Naive thymus-derived CD4-positive, alpha-beta T cell (primary cell): ENCODE measurements around the gene SPATA32. TPM values are rescaled to one million over a fixed set of nuclear protein-coding genes. Genes with fewer than 3 reads are reported as not detected.
A peak's percentile ranks its signal among the peaks of the same experiment; 100 is the strongest.

Experiments used
- ATAC-seq: fragments of 150-1000 bp; cut with Tn5 transposase; 2 replicates; pipeline ENCODE4 v1.10.0; 2021; ENCODE audit warnings: mild to moderate bottlenecking, moderate library complexity
- CTCF ChIA-PET: fragments of 350-600 bp; sonication (Branson Sonifier 250); formaldehyde crosslinking; loops from one replicate; lab custom pipeline; 2021; ENCODE audit warnings: antibody characterized with exemption; lab: Charles Lee
- POLR2A ChIA-PET: fragments of 350-600 bp; sonication (Branson Sonifier 250); formaldehyde crosslinking; loops from one replicate; lab custom pipeline; 2021; ENCODE audit warnings: antibody characterized with exemption, inconsistent platforms; lab: Charles Lee
- DNase-seq, 9 donors: peaks; one replicate each; pipeline versions ENCODE4 v3.0.0 to v3.0.0-alpha.2; 2020 to 2022; ENCODE audit warnings: mixed read lengths in 1 of 9
- H3K27ac ChIP-seq: one replicate; pipeline ENCODE4 v1.7.0; 2013; ENCODE audit warnings: mild to moderate bottlenecking, low read depth, low read length, moderate library complexity
- H3K27me3 ChIP-seq, 2 donors: one replicate each; pipeline ENCODE4 v1.7.0; 2013; ENCODE audit warnings: low read length in 2 of 2, mild to moderate bottlenecking in 2 of 2, moderate library complexity in 2 of 2; ENCODE audit not compliant: control insufficient read depth in 2 of 2, insufficient read depth in 2 of 2
- H3K36me3 ChIP-seq, 3 experiments: 1 replicate in 2 of 3; 2 replicates in 1 of 3; pipeline ENCODE4 v1.7.0; 2013; ENCODE audit warnings: low read length in 3 of 3, mild to moderate bottlenecking in 3 of 3, moderate library complexity in 1 of 3; ENCODE audit not compliant: insufficient read depth in 3 of 3, control insufficient read depth in 2 of 3
- H3K4me1 ChIP-seq, 2 donors: one replicate each; pipeline ENCODE4 v1.7.0; 2013; ENCODE audit warnings: low read length in 2 of 2, mild to moderate bottlenecking in 2 of 2, moderate library complexity in 1 of 2; ENCODE audit not compliant: control insufficient read depth in 2 of 2, insufficient read depth in 2 of 2
- H3K4me3 ChIP-seq: 2 replicates; pipeline ENCODE4 v1.7.0; 2013; ENCODE audit warnings: mild to moderate bottlenecking, low read length
- H3K9me3 ChIP-seq, 3 experiments: 1 replicate in 2 of 3; 2 replicates in 1 of 3; pipeline ENCODE4 v1.7.0; 2013; ENCODE audit warnings: low read length in 3 of 3; ENCODE audit not compliant: control insufficient read depth in 2 of 3
- H3K27ac Mint-ChIP-seq, 9 donors: one replicate each; pipeline ENCODE4 v1.8.0; 2020 to 2022; ENCODE audit warnings: mixed read lengths in 9 of 9, mild to moderate bottlenecking in 8 of 9, moderate library complexity in 5 of 9, inconsistent platforms in 2 of 9
- H3K27me3 Mint-ChIP-seq, 5 donors: one replicate each; pipeline ENCODE4 v1.8.0; 2021 to 2022; ENCODE audit warnings: mixed read lengths in 5 of 5, mild to moderate bottlenecking in 1 of 5
- H3K36me3 Mint-ChIP-seq, 5 donors: one replicate each; pipeline ENCODE4 v1.8.0; 2020 to 2022; ENCODE audit warnings: mixed read lengths in 5 of 5, mild to moderate bottlenecking in 3 of 5, inconsistent platforms in 1 of 5
- H3K4me1 Mint-ChIP-seq, 7 donors: one replicate each; pipeline ENCODE4 v1.8.0; 2020 to 2022; ENCODE audit warnings: mixed read lengths in 7 of 7, mild to moderate bottlenecking in 3 of 7, inconsistent platforms in 1 of 7
- H3K4me3 Mint-ChIP-seq, 10 donors: one replicate each; pipeline ENCODE4 v1.8.0; 2020 to 2022; ENCODE audit warnings: mild to moderate bottlenecking in 10 of 10, mixed read lengths in 10 of 10, moderate library complexity in 6 of 10, inconsistent platforms in 2 of 10
- H3K9me3 Mint-ChIP-seq, 11 donors: one replicate each; pipeline ENCODE4 v1.8.0; 2020 to 2022; ENCODE audit warnings: mixed read lengths in 11 of 11, mild to moderate bottlenecking in 4 of 11, inconsistent platforms in 1 of 11, moderate library complexity in 1 of 11
- intact Hi-C, 2 donors: fragments of 100-400 bp; cut with micrococcal nuclease; formaldehyde crosslinking; loops; one replicate each; pipeline ENCODE4 v1.15.1; 2023
- polyA plus RNA-seq, 2 donors: library from polyadenylated mRNA; unstranded; fragments of 300-500 nt; fragmentation: Illumina TruSeq; gene quantifications; one replicate each; pipeline ENCODE4 v1.2.3, GENCODE V29; 2021
- total RNA-seq, 6 experiments: library from RNA in 5 of 6; stranded (reverse) in 5 of 6; gene quantifications; 1 replicate in 5 of 6; 2 replicates in 1 of 6; pipeline ENCODE4 v1.2.3 and lab custom pipeline; 2021 to 2026

Gene SPATA32
- total and polyA plus RNA-seq, 7 experiments from 2014 or later, result 0.12 to 1.1 (median 0.45) TPM; not detected in 1

DNA sequence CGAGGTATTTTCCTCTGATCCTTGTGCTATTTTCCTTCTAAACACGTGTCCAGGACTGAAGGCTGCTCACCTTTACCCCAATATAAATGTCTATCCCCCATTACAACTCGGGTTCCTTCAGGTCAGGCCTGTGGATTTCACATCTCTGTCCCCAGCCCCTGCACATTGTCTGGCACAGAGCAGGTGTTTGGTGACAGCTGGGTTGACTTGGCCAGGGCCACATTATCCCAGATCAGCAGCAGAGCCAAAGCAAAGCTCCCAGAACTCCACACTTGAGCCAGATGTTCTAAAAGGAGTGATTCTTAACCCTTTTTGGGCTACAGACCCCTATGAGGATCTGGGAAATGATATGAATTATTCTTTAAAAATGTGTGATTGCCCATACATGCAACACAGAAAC is 18.0 kb upstream of the SPATA32 start:
- Mint-ChIP-seq H3K4me3 (no peak overlapping the region), H3K27me3 (no peaks in the 10 kb centered on the region), H3K4me1 (peaks cover 5 to 27% (median 12%) of the 10 kb centered on the region in 7 donors), H3K27ac (peak overlapping the region in 5 of 9 donors; percentile 1 to 61 (median 30)), H3K9me3 (no peaks in the 10 kb centered on the region), H3K36me3 (peaks cover 3 to 17% (median 8%) of the 10 kb centered on the region in 5 donors)
- Histone ChIP-seq H3K36me3 (peaks cover 0 to 42% (median 15%) of the 10 kb centered on the region in 3 experiments), H3K4me3 (no peak overlapping the region), H3K27ac (no peak overlapping the region), H3K4me1 (peaks cover 0 to 5% of the 10 kb centered on the region in 2 donors), H3K9me3 (no peaks in the 10 kb centered on the region), H3K27me3 (no peaks in the 10 kb centered on the region)
- DNase-seq (no peak), ATAC-seq (no peak)
- intact Hi-C loops, result no loop called here
- ChIA-PET POLR2A (interaction anchor here (2.7 kb wide), 1 partner anchor 36 kb away, joined by 7 read pairs; the partner anchor contains the start of gene MAP3K14), CTCF (interaction anchor here (0.6 kb wide), 1 partner anchor 36 kb away, joined by 4 read pairs; no protein-coding TSS in a partner anchor)

DNA sequence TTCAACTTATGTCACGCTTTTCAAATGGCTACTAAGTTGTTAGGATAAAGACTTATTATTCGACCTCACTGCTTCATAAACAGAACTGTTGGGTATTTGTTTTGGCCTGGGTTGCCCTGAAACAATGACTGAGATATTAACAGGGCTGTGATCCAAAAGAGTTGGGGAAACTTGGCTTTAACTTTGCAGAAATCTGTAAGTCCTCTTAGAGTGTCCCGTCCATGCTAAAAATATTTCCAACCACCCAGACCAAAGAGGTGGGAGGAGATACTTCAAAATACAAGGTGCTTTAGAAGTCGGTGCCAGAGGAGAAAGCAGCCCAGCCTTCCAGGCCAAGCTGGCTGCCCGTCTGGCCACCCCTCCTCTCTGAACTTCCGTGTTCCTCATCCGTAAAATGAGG is 16.1 kb upstream of the SPATA32 start:
- H3K4me3 Mint-ChIP-seq, result no peak overlapping the region
- POLR2A ChIA-PET, result interaction anchor here (1.1 to 3.2 kb wide), 10 partner anchors 8 to 107 kb away, joined by 3 to 14 read pairs (median 4); partner anchors contain the start of genes FMNL1 and MAP3K14
- H3K9me3 Mint-ChIP-seq, result no peaks in the 10 kb centered on the region
- no peak overlapping the region for H3K4me3 ChIP-seq
- ATAC-seq (no peak), DNase-seq (no peak)
- H3K4me1 ChIP-seq, result peaks cover 0 to 5% of the 10 kb centered on the region in 2 donors
- intact Hi-C loops, result loop anchor here (1.0 to 2.0 kb wide), 5 partner anchors 34 to 107 kb away; partner anchors contain the start of gene MAP3K14 (in 2 of the 2)
- peaks cover 0 to 13% (median 3%) of the 10 kb centered on the region in 5 donors for H3K36me3 Mint-ChIP-seq
- peaks cover 7 to 40% (median 13%) of the 10 kb centered on the region in 3 experiments for H3K36me3 ChIP-seq
- CTCF ChIA-PET, result interaction anchor here (0.7 to 11.4 kb wide), 22 partner anchors 12 to 114 kb away, joined by 3 to 111 read pairs (median 6); partner anchors contain the start of gene MAP3K14
- no peak overlapping the region for H3K27ac ChIP-seq
- H3K27ac Mint-ChIP-seq, result peak overlapping the region in 4 of 9 donors; percentile 1 to 77 (median 42)
- no peaks in the 10 kb centered on the region for H3K27me3 ChIP-seq
- no peaks in the 10 kb centered on the region for H3K9me3 ChIP-seq
- peaks cover 4 to 22% (median 10%) of the 10 kb centered on the region in 7 donors for H3K4me1 Mint-ChIP-seq
- H3K27me3 Mint-ChIP-seq, result no peaks in the 10 kb centered on the region

DNA sequence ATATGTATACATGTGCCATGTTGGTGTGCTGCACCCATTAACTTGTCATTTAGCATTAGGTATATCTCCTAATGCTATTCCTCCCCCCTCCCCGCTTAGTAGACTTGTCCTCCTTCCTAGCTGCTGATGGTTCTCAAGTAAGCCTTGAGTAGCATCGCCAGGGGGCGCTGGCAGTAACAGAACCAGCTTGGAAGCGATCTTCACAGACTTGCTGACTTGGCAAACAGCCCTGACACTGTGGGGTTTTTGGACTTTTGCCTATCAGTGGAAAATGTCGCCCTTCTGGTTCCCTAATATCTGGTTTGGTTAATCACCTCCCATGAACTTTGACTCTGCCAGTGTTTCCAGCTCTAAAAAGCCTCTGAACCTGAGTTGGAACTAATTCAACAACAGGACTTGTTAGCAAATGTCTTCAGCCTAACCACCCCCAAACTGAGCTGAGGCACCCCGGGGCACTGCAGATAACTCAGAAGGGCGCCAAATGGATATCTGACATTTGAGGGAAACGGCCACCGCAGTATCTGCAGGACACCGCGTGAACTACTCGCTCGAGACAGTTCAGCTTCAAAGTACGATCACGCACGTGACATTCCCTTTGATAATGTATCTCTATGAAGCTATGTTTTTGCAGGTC is 15.4 kb upstream of the SPATA32 start:
- H3K9me3 Mint-ChIP-seq, result no peaks in the 10 kb centered on the region
- Histone ChIP-seq H3K27me3 (no peaks in the 10 kb centered on the region), H3K9me3 (no peaks in the 10 kb centered on the region), H3K4me3 (no peak overlapping the region), H3K36me3 (peaks cover 8 to 40% (median 15%) of the 10 kb centered on the region in 3 experiments), H3K4me1 (peaks cover 0 to 5% of the 10 kb centered on the region in 2 donors), H3K27ac (no peak overlapping the region)
- peak; percentile 77 to 89 (median 86) for DNase-seq
- intact Hi-C loops, result loop anchor here (1.0 to 2.0 kb wide), 5 partner anchors 35 to 108 kb away; partner anchors contain the start of gene MAP3K14 (in 2 of the 2)
- peak overlapping the region in 2 of 10 donors; percentile 26 to 28 for H3K4me3 Mint-ChIP-seq
- H3K36me3 Mint-ChIP-seq, result peaks cover 0 to 13% (median 3%) of the 10 kb centered on the region in 5 donors
- ChIA-PET POLR2A (interaction anchor here (0.9 to 3.2 kb wide), 14 partner anchors 9 to 129 kb away, joined by 3 to 14 read pairs (median 3); partner anchors contain the start of genes FMNL1 and MAP3K14), CTCF (interaction anchor here (0.6 to 11.4 kb wide), 35 partner anchors 9 to 132 kb away, joined by 3 to 111 read pairs (median 4); partner anchors contain the start of gene MAP3K14)
- peak; percentile 98 for ATAC-seq
- H3K27ac Mint-ChIP-seq, result peak overlapping the region; percentile 1 to 77 (median 40)
- peaks cover 3 to 22% (median 10%) of the 10 kb centered on the region in 7 donors for H3K4me1 Mint-ChIP-seq
- no peaks in the 10 kb centered on the region for H3K27me3 Mint-ChIP-seq

DNA sequence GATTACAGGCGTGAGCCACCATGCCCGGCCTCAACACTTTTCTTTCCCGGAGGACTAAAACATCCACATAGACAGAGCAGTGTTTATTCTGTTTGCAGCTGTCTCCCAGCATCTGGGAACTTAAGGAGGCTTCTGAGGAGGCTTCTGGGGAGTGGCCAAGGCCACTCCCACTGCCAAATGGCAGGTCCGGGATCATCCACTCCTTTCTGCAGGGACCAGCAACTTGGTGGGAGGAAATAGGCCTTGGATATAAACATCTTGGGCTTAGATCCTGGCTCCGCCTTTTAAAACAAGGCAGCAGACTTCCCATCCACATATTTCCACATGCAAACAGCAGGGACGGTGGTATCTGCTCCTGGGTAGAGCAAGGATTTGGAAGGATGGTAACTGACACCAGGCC is 14.1 kb upstream of the SPATA32 start:
- Mint-ChIP-seq H3K27me3 (no peaks in the 10 kb centered on the region), H3K9me3 (no peaks in the 10 kb centered on the region), H3K4me1 (peaks cover 3 to 23% (median 10%) of the 10 kb centered on the region in 7 donors), H3K36me3 (peaks cover 0 to 18% (median 3%) of the 10 kb centered on the region in 5 donors), H3K4me3 (no peak overlapping the region), H3K27ac (no peak overlapping the region)
- H3K4me3 ChIP-seq, result no peak overlapping the region
- POLR2A ChIA-PET, result interaction anchor here (1.0 to 3.2 kb wide), 3 partner anchors 29 to 94 kb away, joined by 3 to 14 read pairs (median 3); partner anchors contain the start of gene MAP3K14
- DNase-seq (no peak), ATAC-seq (no peak)
- H3K27me3 ChIP-seq, result no peaks in the 10 kb centered on the region
- peaks cover 16 to 38% (median 18%) of the 10 kb centered on the region in 3 experiments for H3K36me3 ChIP-seq
- intact Hi-C loops, result loop anchor here in 1 of 2 donors (2.0 kb wide), 1 partner anchor 41 kb away; no protein-coding TSS in a partner anchor
- no peak overlapping the region for H3K27ac ChIP-seq
- no peaks in the 10 kb centered on the region for H3K9me3 ChIP-seq
- H3K4me1 ChIP-seq, result peaks cover 0 to 5% of the 10 kb centered on the region in 2 donors
- CTCF ChIA-PET, result interaction anchor here (0.7 to 11.4 kb wide), 12 partner anchors 7 to 752 kb away, joined by 3 to 111 read pairs (median 8); partner anchors contain the start of gene MAP3K14

DNA sequence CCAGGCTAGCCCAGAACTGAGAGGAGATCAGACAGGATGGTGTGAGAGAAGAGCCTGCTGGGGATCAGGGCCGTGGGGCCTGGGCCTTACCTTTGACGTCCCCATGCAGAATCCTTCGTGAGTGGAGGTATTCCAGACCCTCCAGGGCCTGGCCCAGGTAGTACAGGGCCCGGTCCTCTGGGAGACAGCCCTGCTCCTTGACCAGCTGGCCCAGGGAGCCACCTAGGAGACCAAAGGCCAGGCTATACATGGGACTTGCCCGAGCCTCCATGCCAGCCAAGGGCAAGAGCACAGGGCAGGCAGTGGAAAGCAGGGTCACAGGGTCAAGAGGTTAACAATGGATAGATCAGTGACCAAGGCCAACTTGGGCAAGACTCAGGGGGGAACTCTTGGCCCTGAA is 12.1 kb upstream of the SPATA32 start:
- H3K4me3 Mint-ChIP-seq, result no peak overlapping the region
- Histone ChIP-seq H3K9me3 (no peaks in the 10 kb centered on the region), H3K4me1 (peaks cover 0 to 5% of the 10 kb centered on the region in 2 donors), H3K27ac (no peak overlapping the region), H3K36me3 (peaks cover 16 to 49% (median 18%) of the 10 kb centered on the region in 3 experiments), H3K4me3 (no peak overlapping the region), H3K27me3 (no peaks in the 10 kb centered on the region)
- CTCF ChIA-PET, result interaction anchor here (1.1 to 11.4 kb wide), 4 partner anchors 26 to 110 kb away, joined by 3 to 111 read pairs (median 48); no protein-coding TSS in a partner anchor
- H3K27ac Mint-ChIP-seq, result peak overlapping the region in 1 of 9 donors; percentile 20
- no peaks in the 10 kb centered on the region for H3K9me3 Mint-ChIP-seq
- DNase-seq (no peak), ATAC-seq (no peak)
- POLR2A ChIA-PET, result interaction anchor here (0.6 to 2.0 kb wide), 3 partner anchors 15 to 55 kb away, joined by 3 to 6 read pairs (median 4); no protein-coding TSS in a partner anchor
- intact Hi-C loops, result no loop called here
- H3K36me3 Mint-ChIP-seq, result peaks cover 0 to 24% (median 3%) of the 10 kb centered on the region in 5 donors
- H3K27me3 Mint-ChIP-seq, result no peaks in the 10 kb centered on the region
- peaks cover 3 to 27% (median 10%) of the 10 kb centered on the region in 7 donors for H3K4me1 Mint-ChIP-seq

DNA sequence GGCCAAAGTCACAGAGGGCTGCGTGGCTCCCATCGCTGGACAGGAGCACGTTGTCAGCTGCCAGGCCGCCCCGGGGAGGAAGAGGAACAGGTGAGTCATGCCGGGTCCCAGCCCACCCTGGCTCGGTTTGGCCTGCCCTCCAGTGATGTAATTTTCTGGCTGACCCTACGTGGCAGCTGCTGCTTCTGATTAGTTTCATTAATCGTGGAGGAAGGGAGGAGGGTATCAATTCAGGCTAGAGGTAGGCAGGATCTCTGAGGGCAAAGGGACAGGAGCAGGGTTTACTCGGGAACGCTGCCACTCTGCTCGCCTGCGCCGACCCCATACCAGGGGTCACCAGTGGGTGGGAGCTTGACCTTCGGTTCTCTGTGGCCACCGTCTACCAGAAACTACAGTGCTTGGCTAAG is 11.7 kb upstream of the SPATA32 start:
- Mint-ChIP-seq H3K27me3 (no peaks in the 10 kb centered on the region), H3K27ac (no peak overlapping the region), H3K36me3 (peaks cover 0 to 25% (median 3%) of the 10 kb centered on the region in 5 donors), H3K4me3 (no peak overlapping the region), H3K9me3 (no peaks in the 10 kb centered on the region), H3K4me1 (peaks cover 2 to 24% (median 10%) of the 10 kb centered on the region in 7 donors)
- CTCF ChIA-PET, result interaction anchor here (1.1 to 11.4 kb wide), 3 partner anchors 25 to 55 kb away, joined by 3 to 111 read pairs (median 5); no protein-coding TSS in a partner anchor
- H3K27me3 ChIP-seq, result no peaks in the 10 kb centered on the region
- ATAC-seq, result no peak
- peaks cover 16 to 54% (median 20%) of the 10 kb centered on the region in 3 experiments for H3K36me3 ChIP-seq
- peaks cover 0 to 5% of the 10 kb centered on the region in 2 donors for H3K4me1 ChIP-seq
- no peak for DNase-seq
- POLR2A ChIA-PET, result interaction anchor here (1.0 to 2.0 kb wide), 2 partner anchors 14 to 26 kb away, joined by 4 to 6 read pairs; no protein-coding TSS in a partner anchor
- no peak overlapping the region for H3K4me3 ChIP-seq
- H3K27ac ChIP-seq, result no peak overlapping the region
- intact Hi-C loops, result no loop called here
- H3K9me3 ChIP-seq, result no peaks in the 10 kb centered on the region
